GM12864 (cell line): ENCODE measurements around the gene LZTR1.

Experiments
- DNase-seq: peaks from one replicate; pipeline ENCODE4 v3.0.0-alpha.2; 2011; ENCODE audit warnings: low read depth
- H3K4me3 ChIP-seq: 2 replicates; pipeline ENCODE4 v1.5.1; 2011; ENCODE audit warnings: mild to moderate bottlenecking, low read depth, low read length, control low read depth
- TF ChIP-seq, protein P1 (sequence below): IDR thresholded peaks from 2 replicates; pipeline ENCODE4 v1.5.1; 2011; ENCODE audit warnings: low read depth, mild to moderate bottlenecking, moderate library complexity, low read length, control low read depth, inconsistent platforms; ENCODE audit errors: missing control alignments

Gene LZTR1

DNA sequence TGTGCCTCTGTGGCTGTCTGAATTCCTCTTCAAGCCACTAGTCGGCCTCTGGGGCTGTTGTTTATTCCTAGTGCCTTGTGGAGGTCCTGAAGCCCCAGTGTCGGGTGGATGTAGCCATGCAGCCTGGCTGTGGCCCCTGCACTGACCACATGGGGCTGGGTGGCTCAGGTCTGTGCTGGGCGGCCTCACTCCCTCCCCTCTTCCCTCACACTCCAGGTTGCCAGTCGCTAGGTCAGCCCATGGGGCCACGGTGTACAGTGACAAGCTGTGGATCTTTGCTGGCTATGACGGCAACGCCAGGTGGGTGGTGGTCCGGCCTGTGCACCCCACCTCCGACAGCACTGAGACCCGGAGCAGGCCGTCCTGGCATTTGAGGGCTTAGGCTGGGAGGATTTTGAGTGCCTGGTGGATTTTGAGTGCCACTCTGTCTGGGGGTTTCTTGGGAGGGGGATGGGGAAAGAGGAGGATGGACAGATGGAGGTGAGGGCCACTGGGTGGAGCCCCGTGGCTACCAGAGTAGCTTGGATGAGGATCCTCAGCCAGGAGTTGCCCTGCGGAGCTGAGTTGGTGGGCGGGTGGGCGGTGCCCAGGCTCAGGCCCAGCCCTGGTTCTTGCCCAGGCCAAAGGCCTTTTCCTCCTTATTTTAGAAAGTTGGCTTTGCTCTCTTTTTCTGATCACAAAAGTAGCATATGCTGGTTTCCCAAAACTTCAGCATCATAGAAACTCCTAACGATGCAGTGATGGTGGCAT is 6.7 kb downstream of the LZTR1 start:
- no peak overlapping the region for H3K4me3 ChIP-seq
- DNase-seq, result no peak
- TF ChIP-seq, protein P1, sequence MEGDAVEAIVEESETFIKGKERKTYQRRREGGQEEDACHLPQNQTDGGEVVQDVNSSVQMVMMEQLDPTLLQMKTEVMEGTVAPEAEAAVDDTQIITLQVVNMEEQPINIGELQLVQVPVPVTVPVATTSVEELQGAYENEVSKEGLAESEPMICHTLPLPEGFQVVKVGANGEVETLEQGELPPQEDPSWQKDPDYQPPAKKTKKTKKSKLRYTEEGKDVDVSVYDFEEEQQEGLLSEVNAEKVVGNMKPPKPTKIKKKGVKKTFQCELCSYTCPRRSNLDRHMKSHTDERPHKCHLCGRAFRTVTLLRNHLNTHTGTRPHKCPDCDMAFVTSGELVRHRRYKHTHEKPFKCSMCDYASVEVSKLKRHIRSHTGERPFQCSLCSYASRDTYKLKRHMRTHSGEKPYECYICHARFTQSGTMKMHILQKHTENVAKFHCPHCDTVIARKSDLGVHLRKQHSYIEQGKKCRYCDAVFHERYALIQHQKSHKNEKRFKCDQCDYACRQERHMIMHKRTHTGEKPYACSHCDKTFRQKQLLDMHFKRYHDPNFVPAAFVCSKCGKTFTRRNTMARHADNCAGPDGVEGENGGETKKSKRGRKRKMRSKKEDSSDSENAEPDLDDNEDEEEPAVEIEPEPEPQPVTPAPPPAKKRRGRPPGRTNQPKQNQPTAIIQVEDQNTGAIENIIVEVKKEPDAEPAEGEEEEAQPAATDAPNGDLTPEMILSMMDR, result no peak

DNA sequence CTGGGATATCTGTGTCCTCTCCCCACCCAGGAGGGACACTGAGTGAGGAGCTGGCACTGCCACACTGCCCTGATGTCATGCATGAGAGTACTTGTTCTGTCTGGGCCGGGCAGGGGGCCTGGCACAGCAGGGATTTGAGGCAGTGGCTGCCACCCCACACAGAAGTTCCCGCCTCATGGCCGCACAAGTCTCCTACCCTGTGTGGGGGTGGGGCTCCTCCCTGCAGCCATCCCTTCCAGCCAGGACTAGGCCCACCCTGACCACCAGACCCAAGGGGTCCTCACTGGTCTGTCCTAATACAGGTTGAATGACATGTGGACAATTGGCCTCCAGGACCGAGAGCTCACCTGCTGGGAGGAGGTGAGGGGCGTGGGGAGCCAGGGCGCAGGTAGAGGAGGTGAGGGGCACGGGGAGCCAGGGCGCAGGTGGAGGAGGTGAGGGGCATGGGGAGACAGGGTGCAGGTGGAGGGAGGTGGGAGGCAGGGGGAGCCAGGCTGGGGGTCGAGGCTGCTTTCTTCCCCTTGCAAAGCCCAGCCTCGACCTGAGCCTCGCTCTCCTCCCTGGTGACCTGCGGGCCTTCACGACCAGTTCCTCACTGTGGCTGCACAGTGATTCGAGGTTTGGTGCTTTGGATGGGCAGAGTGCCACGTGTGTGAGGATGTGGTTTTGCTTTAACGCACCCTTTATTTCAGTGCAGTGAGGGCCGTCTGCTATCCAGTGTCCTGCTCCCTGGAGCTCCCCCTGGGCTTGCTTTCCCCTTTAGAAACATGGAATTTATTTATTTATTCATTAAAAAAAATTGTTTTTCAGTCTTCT is 7.4 kb downstream of the LZTR1 start:
- TF ChIP-seq, protein P1, result no peak
- no peak for DNase-seq
- H3K4me3 ChIP-seq, result no peak overlapping the region

DNA sequence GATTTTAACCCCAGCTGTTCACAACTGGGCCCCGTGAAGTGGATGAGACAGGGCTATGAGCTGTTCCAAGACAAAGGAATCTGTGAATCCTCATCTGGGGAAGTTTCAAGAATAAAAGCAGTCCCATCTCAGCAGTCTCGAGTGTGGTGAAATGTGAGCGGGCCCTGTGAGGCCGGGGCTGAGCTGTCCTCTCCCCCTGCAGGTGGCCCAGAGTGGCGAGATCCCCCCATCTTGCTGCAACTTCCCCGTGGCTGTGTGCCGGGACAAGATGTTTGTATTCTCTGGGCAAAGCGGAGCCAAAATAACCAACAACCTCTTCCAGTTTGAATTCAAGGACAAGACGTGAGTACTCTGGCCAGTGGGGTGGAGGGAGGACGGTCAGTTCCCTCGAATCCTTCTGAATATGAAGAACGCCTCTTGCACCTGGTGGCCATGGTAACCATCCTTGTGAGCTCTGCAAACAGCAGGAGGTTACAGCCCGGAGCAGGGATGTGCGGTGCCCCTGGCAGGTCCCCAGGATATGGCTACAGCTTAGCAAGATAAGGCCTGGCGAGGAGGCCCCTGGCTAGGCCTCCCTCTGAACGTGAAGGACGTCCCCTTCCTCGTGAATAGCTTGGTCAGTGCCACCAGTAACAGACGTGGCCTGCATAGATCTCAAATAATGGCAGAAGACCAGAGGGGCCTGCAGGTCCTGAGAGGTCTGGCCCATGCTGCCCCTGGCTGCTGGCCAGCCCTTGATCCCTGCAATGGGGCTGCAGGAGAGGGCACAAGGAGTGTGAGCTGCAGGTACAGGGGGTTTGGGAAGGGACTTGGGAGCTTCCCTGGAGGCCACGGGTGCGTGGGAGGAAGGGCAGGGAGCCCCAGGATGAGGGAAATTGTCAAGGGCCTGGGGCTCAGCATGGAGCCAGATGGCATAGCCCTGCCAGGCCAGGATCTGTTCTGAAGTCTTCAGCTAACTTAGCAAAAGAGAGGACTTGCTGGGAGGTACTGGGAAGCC is 8.4 kb downstream of the LZTR1 start:
- DNase-seq, result no peak
- TF ChIP-seq, protein P1, result no peak
- no peak overlapping the region for H3K4me3 ChIP-seq

DNA sequence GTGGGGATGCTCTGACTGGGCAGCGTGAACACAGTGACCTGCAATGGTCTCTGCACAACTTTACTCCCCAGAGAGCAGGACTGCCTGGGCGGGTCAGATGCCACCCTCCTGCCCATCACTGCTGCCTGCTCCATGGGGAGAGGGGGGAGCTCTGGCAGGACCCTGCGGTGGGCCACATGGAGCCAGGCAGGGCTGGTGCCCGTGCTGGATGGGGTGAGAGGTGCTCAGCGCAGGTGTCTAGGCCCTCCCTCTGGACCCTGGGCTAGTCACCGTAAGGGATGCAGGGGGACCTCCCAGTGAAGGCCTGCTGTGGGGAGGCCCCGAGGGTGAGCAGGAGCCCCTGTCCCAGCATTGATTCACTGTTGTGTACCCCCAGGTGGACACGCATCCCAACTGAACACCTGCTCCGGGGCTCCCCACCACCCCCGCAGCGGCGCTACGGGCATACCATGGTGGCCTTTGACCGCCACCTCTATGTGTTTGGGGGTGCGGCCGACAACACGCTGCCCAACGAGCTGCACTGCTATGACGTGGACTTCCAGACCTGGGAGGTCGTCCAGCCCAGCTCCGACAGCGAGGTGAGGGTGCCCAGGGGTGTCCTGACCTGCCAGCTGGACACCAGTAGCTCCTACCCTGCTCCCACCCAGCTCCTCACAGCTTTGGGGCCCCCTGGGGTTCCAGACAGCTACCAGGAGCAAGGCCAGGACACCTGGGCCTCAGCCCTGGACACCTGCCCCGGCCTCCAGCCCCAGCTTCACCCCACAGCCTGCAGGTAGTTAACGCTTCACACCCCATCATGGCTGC is 9.4 kb downstream of the LZTR1 start:
- TF ChIP-seq, protein P1, result no peak
- no peak for DNase-seq
- H3K4me3 ChIP-seq, result no peak overlapping the region

DNA sequence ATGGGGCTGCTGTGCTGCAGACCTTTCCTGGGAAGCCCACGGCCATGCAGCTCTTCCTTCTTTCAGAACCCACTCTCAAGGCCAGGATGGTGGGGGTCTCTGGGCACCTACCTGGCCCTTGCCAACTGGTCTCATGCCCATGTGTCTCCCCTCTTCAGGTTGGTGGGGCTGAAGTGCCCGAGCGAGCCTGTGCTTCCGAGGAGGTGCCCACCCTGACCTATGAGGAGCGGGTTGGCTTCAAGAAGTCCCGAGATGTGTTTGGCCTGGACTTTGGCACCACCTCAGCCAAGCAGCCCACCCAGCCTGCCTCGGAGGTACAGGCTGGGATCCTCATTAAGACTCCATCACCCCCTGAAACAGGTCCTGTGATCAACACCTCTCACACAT is 10.0 kb downstream of the LZTR1 start:
- no peak overlapping the region for H3K4me3 ChIP-seq
- TF ChIP-seq, protein P1, result no peak
- DNase-seq, result no peak
